ENCODE results near the gene SH3RF3. TPM values are rescaled to one million over a fixed set of nuclear protein-coding genes. Genes with fewer than 3 reads are reported as not detected.

Gene SH3RF3
- total and polyA plus RNA-seq, 10 of the 15 experiments (the other 5 are each of a cell fraction or from before 2014, with no cell fraction given) = 0.08 to 8.8 (median 2.3) TPM

GRCh38 chr2:109510136-109511028, 381.4 kb downstream of the SH3RF3 start (continued):
- TF ChIP-seq RELA (IDR thresholded peaks at IDR 0.05; ENCODE audit: borderline replicate concordance, partially characterized antibody) = no peak
- peak; percentile 74; the same call in 1 of the 2 replicates for TF ChIP-seq YY1 (IDR thresholded peaks at IDR 0.05; ENCODE audit: low read depth, low read length)
- no peak for TF ChIP-seq IRF5 (IDR thresholded peaks at IDR 0.05; ENCODE audit: borderline replicate concordance)
- TF ChIP-seq NFYB (IDR thresholded peaks at IDR 0.05; ENCODE audit: insufficient read depth, low read depth, low read length) = no peak
- no peak for TF ChIP-seq ZBTB40 (IDR thresholded peaks at IDR 0.05; ENCODE audit: borderline replicate concordance)
- TF ChIP-seq E2F8 (IDR thresholded peaks at IDR 0.05; ENCODE audit: low read depth, partially characterized antibody) = no peak
- no peak for TF ChIP-seq PBX3 (IDR thresholded peaks at IDR 0.05; ENCODE audit: insufficient replicate concordance, low read depth, low read length)
- no peak for TF ChIP-seq NFXL1 (IDR thresholded peaks at IDR 0.05; ENCODE audit: borderline replicate concordance)
- TF ChIP-seq ZNF24 (IDR thresholded peaks at IDR 0.05) = 0 out of 2 replicates have a peak, but pooled peaks have one; percentile 37
- TF ChIP-seq ATF2 (IDR thresholded peaks at IDR 0.05; ENCODE audit: low read length) = no peak
- TF ChIP-seq RFX5 (IDR thresholded peaks at IDR 0.05; ENCODE audit: low read depth, low read length) = no peak
- TF ChIP-seq REST (IDR thresholded peaks at IDR 0.05; ENCODE audit: low read depth, low read length) = no peak

All from GM12878 (cell line).